Endothelial cell of umbilical vein (primary cell): ENCODE data around the gene TRAPPC2B. TPM values are rescaled to one million over a fixed set of nuclear protein-coding genes. Genes with fewer than 3 reads are reported as not detected.

Experiments used
- BruUV-seq: library from RNA; stranded (reverse); fragments of 400-500 nt; replicated peaks from 2 replicates; lab custom pipeline; 2021; lab: Mats Ljungman, UMichigan
- CTCF ChIA-PET: fragments of 300-600, 350-600 bp; sonication (Branson Sonifier 250); formaldehyde crosslinking; loops from one replicate; lab custom pipeline; 2021; ENCODE audit warnings: antibody characterized with exemption, inconsistent platforms; lab: Charles Lee
- POLR2A ChIA-PET: fragments of 300-600, 350-600 bp; sonication (Branson Sonifier 250); formaldehyde crosslinking; loops from one replicate; lab custom pipeline; 2021; ENCODE audit warnings: antibody characterized with exemption, inconsistent platforms; lab: Charles Lee
- DNase-seq: peaks from one replicate; pipeline ENCODE4 v3.0.0-alpha.2; 2011; ENCODE audit warnings: low read depth, low spot score
- FAIRE-seq: peaks from 2 replicates; lab custom pipeline; 2011; peaks lifted over from hg19 to GRCh38; lab: Jason Lieb, UNC
- H2AFZ ChIP-seq: 2 replicates; pipeline ENCODE4 v1.6.0; 2012; ENCODE audit warnings: low read depth, low read length, control low read depth, inconsistent platforms
- H3K27ac ChIP-seq: 2 replicates; pipeline ENCODE4 v1.5.1; 2011; ENCODE audit warnings: low read depth, mild to moderate bottlenecking, control low read depth, low read length, moderate library complexity; ENCODE audit not compliant: insufficient read depth
- H3K27me3 ChIP-seq, 2 experiments: 2 replicates each; pipeline versions ENCODE4 v1.6.0 to v1.6.1; 2011; ENCODE audit warnings: low read length in 2 of 2, mixed read lengths in 1 of 2; ENCODE audit not compliant: control insufficient read depth in 2 of 2, insufficient read depth in 2 of 2
- H3K36me3 ChIP-seq, 2 experiments: 2 replicates in 1 of 2; 3 replicates in 1 of 2; pipeline ENCODE4 v1.5.1; 2011; ENCODE audit warnings: low read length in 2 of 2, mild to moderate bottlenecking in 1 of 2, moderate library complexity in 1 of 2; ENCODE audit not compliant: control insufficient read depth in 2 of 2, insufficient read depth in 2 of 2; ENCODE audit errors: extremely low read depth in 1 of 2
- H3K4me1 ChIP-seq: 3 replicates; pipeline ENCODE4 v1.5.1; 2011; ENCODE audit warnings: mild to moderate bottlenecking, low read length; ENCODE audit not compliant: control insufficient read depth, insufficient read depth; ENCODE audit errors: extremely low read depth
- H3K4me2 ChIP-seq: 2 replicates; pipeline ENCODE4 v1.6.1; 2011; ENCODE audit warnings: low read length, control low read depth, mixed read lengths; ENCODE audit not compliant: insufficient read depth
- H3K4me3 ChIP-seq, 3 experiments: fragments of 200-600 bp in 1 of 3; sonication (generic), shearing (Covaris generic) in 1 of 3; replicated peaks in 1 of 3; 2 replicates each; pipeline ENCODE4 v1.5.1; 2011 to 2016; ENCODE audit warnings: control low read depth in 3 of 3, low read length in 3 of 3, mild to moderate bottlenecking in 2 of 3, inconsistent platforms in 1 of 3, low read depth in 1 of 3, moderate library complexity in 1 of 3; ENCODE audit not compliant: insufficient read depth in 1 of 3
- H3K79me2 ChIP-seq: 2 replicates; pipeline ENCODE4 v1.6.0; 2012; ENCODE audit warnings: low read length, inconsistent platforms; ENCODE audit not compliant: control insufficient read depth, insufficient read depth
- H3K9ac ChIP-seq: replicated peaks from 2 replicates; pipeline ENCODE3; 2011; ENCODE audit warnings: low read length, control low read depth; ENCODE audit not compliant: insufficient read depth; ENCODE audit errors: extremely low read depth
- H3K9me1 ChIP-seq: replicated peaks from 3 replicates; pipeline ENCODE4 v1.6.0; 2011; ENCODE audit warnings: mild to moderate bottlenecking, low read length; ENCODE audit not compliant: control insufficient read depth, insufficient read depth; ENCODE audit errors: extremely low read depth
- H3K9me3 ChIP-seq: replicated peaks from 2 replicates; pipeline ENCODE4 v1.5.1; 2012; ENCODE audit warnings: low read length, inconsistent platforms; ENCODE audit not compliant: control insufficient read depth, insufficient read depth
- H4K20me1 ChIP-seq: replicated peaks from 2 replicates; pipeline ENCODE3; 2011; ENCODE audit warnings: mild to moderate bottlenecking, low read length; ENCODE audit not compliant: control insufficient read depth, insufficient read depth; ENCODE audit errors: extremely low read depth
- CTCF ChIP-seq, 2 donors: IDR thresholded peaks; 1 replicate in 1 of 2; 2 replicates in 1 of 2; pipeline ENCODE4 v1.5.1; 2011; ENCODE audit warnings: low read length in 2 of 2, mild to moderate bottlenecking in 2 of 2, moderate library complexity in 2 of 2, control low read depth in 1 of 2, inconsistent platforms in 1 of 2, low read depth in 1 of 2; ENCODE audit not compliant: insufficient read depth in 1 of 2; ENCODE audit errors: extremely low read depth in 1 of 2
- FOS ChIP-seq: IDR thresholded peaks from 2 replicates; pipeline ENCODE4 v1.6.1; 2011; ENCODE audit warnings: mild to moderate bottlenecking, low read length, moderate library complexity, borderline replicate concordance; ENCODE audit not compliant: insufficient read depth
- JUN ChIP-seq: IDR thresholded peaks from 2 replicates; pipeline ENCODE4 v1.6.1; 2011; ENCODE audit warnings: borderline replicate concordance, low read depth; ENCODE audit not compliant: insufficient read length, insufficient read depth
- MAX ChIP-seq: IDR thresholded peaks from 2 replicates; pipeline ENCODE4 v1.6.1; 2011; ENCODE audit not compliant: insufficient read depth, insufficient read length
- MYC ChIP-seq: IDR thresholded peaks from one replicate; pipeline ENCODE4 v1.6.1; 2011; ENCODE audit warnings: mild to moderate bottlenecking, low read depth, low read length
- POLR2A ChIP-seq: IDR thresholded peaks from 2 replicates; pipeline ENCODE4 v1.6.1; 2012; ENCODE audit warnings: low read depth, mild to moderate bottlenecking, control low read depth, low read length
- POLR2AphosphoS5 ChIP-seq: IDR thresholded peaks from 2 replicates; pipeline ENCODE4 v1.6.1; 2012; ENCODE audit warnings: low read depth, mild to moderate bottlenecking, control low read depth, low read length, moderate library complexity; ENCODE audit not compliant: insufficient read depth
- dilution Hi-C: fragments of 300-500 bp; cut with MboI; formaldehyde crosslinking; loops from one replicate; pipeline ENCODE4 v1.15.0; 2019; ENCODE audit warnings: low sequenced_read_pairs; ENCODE audit not compliant: extremely low pct_ligation_motif_present
- intact Hi-C: fragments of 100-400 bp; cut with micrococcal nuclease; formaldehyde crosslinking; loops from one replicate; pipeline ENCODE4 v1.10.0; 2022
- polyA plus RNA-seq, 4 experiments: library from polyadenylated mRNA; depleted of rRNA in 3 of 4; stranded (reverse) in 3 of 4; unstranded in 1 of 4; fragments of >200 nt; gene quantifications; 2 replicates each; pipeline versions ENCODE4 v1.2.1 to v1.2.3, GENCODE V29; 2011 to 2012; ENCODE audit warnings: missing spikeins in 1 of 4
- total RNA-seq: library from RNA; stranded (reverse); gene quantifications from 2 replicates; pipeline ENCODE4 v1.2.3, GENCODE V29; 2021

The TRAPPC2B gene
- total and polyA plus RNA-seq, 2 donors (not counting 3 experiments of a cell fraction or from before 2014, with no cell fraction given), result 6.3 to 24.3 TPM

GRCh38 chr19:57320180-57321084 lies 42.9 kb upstream of the TRAPPC2B start, which contains the start of gene ZNF543:
Gene ZNF543 (plus strand): TSS chr19:57320472. CDS start chr19:57320854, 382 bp downstream.
- Histone ChIP-seq H3K27ac (peak within 1 kb of the TSS; percentile 72), H3K27me3 (peaks cover 13 to 24% of the 10 kb centered on the region in 2 experiments), H3K9me1 (no peaks in the 10 kb centered on the region), H3K36me3 (peaks cover 3 to 11% of the 10 kb centered on the region in 2 experiments), H4K20me1 (no peaks in the 10 kb centered on the region), H3K4me2 (peak within 1 kb of the TSS; percentile 57), H3K9me3 (no peaks in the 10 kb centered on the region), H3K4me1 (peaks cover 6% of the 10 kb centered on the region), H3K9ac (peak within 1 kb of the TSS; percentile 87), H3K4me3 (peak within 1 kb of the TSS; percentile 52 to 70 (median 65)), H3K79me2 (peaks cover 24% of the 10 kb centered on the region), H2AFZ (peak within 1 kb of the TSS; percentile 94)
- ChIA-PET POLR2A (interaction anchor here (0.6 kb wide), 1 partner anchor 104 kb away, joined by 3 read pairs; no protein-coding TSS in a partner anchor), CTCF (no interaction called here)
- DNase-seq (peak; percentile 96), FAIRE-seq (peak; percentile 99)
- intact Hi-C loops (loop anchor here (1.0 to 5.0 kb wide), 5 partner anchors 38 to 167 kb away; partner anchors contain the start of genes TRAPPC2B, ZNF264, ZNF419 and ZNF460), dilution Hi-C loops (no loop called here)
- TSS peak; percentile 49 for BruUV-seq
- peak; percentile 85 for TF ChIP-seq POLR2AphosphoS5
- peak; percentile 65 for TF ChIP-seq JUN
- TF ChIP-seq FOS, result peak; percentile 26
- TF ChIP-seq MYC, result no peak
- TF ChIP-seq CTCF (IDR thresholded peaks at IDR 0.05; ENCODE audit: extremely low read depth in 1 of 2, insufficient read depth in 1 of 2, low read depth in 1 of 2, low read length in 2 of 2), result no peak
- peak; percentile 79 for TF ChIP-seq POLR2A
- peak; percentile 25 for TF ChIP-seq MAX
